Lower leg skin (tissue), 3 donors: ENCODE results near the gene OR6N2.

Experiments
- CTCF ChIP-seq, 3 donors: fragments of 450-650 bp; IDR thresholded peaks; one replicate each; pipeline ENCODE4 v1.5.1; 2016; ENCODE audit warnings: antibody characterized with exemption in 3 of 3, mild to moderate bottlenecking in 3 of 3, moderate library complexity in 2 of 3
- POLR2A ChIP-seq, 2 donors: fragments of 450-650 bp; IDR thresholded peaks; one replicate each; pipeline ENCODE4 v1.6.1; 2016 to 2017; ENCODE audit warnings: antibody characterized with exemption in 2 of 2, mild to moderate bottlenecking in 1 of 2, moderate library complexity in 1 of 2

GRCh38 chr1:158821723-158822122 is 40.7 kb upstream of the OR6N2 start:
- TF ChIP-seq CTCF (IDR thresholded peaks at IDR 0.05): no peak
- TF ChIP-seq POLR2A (IDR thresholded peaks at IDR 0.05): no peak
